WTC11 (cell line): ENCODE measurements around the gene STUM. TPM values are rescaled to one million over a fixed set of nuclear protein-coding genes. Genes with fewer than 3 reads are reported as not detected.

Experiments
- ATAC-seq: fragments of 200-7000 bp; cut with Tn5 transposase; 2 replicates; pipeline ENCODE4 v1.10.0; 2021; ENCODE audit warnings: mild to moderate bottlenecking, moderate library complexity
- CTCF ChIA-PET: fragments of 300-600 bp; sonication (Branson Sonifier 250); formaldehyde crosslinking; loops from one replicate; lab custom pipeline; 2021; ENCODE audit warnings: antibody characterized with exemption; lab: Charles Lee
- POLR2A ChIA-PET: fragments of 350-600 bp; sonication (Branson Sonifier 250); formaldehyde crosslinking; loops from one replicate; lab custom pipeline; 2021; ENCODE audit warnings: antibody characterized with exemption; lab: Charles Lee
- DNase-seq: peaks from one replicate; pipeline ENCODE4 v3.0.0; 2021; ENCODE audit warnings: low spot score
- H3K27ac Mint-ChIP-seq: 2 replicates; pipeline ENCODE4 v1.8.0; 2021; ENCODE audit warnings: mixed read lengths
- H3K27me3 Mint-ChIP-seq: 2 replicates; pipeline ENCODE4 v1.8.0; 2021; ENCODE audit warnings: low read depth, mild to moderate bottlenecking, moderate library complexity, mixed read lengths
- H3K36me3 Mint-ChIP-seq: 2 replicates; pipeline ENCODE4 v1.8.0; 2021; ENCODE audit warnings: mixed read lengths
- H3K4me1 Mint-ChIP-seq: 2 replicates; pipeline ENCODE4 v1.8.0; 2022; ENCODE audit warnings: mixed read lengths
- H3K4me3 Mint-ChIP-seq: 2 replicates; pipeline ENCODE4 v1.8.0; 2021; ENCODE audit warnings: mild to moderate bottlenecking, moderate library complexity, mixed read lengths
- H3K9me3 Mint-ChIP-seq: 2 replicates; pipeline ENCODE4 v1.8.0; 2021; ENCODE audit warnings: mixed read lengths
- ATF2 ChIP-seq: sonication (generic); formaldehyde crosslinking; IDR thresholded peaks from 2 replicates; pipeline ENCODE4 v1.8.1; 2022; ENCODE audit warnings: low read depth, missing genetic modification reagents, borderline replicate concordance
- CBFB ChIP-seq: sonication (generic); formaldehyde crosslinking; IDR thresholded peaks from 2 replicates; pipeline ENCODE4 v1.8.1; 2022; ENCODE audit warnings: mild to moderate bottlenecking, low read depth, missing genetic modification reagents
- CREB1 ChIP-seq: sonication (generic); formaldehyde crosslinking; IDR thresholded peaks from 2 replicates; pipeline ENCODE4 v1.8.0; 2023; ENCODE audit warnings: mild to moderate bottlenecking, missing genetic modification reagents
- EMX1 ChIP-seq: fragments of 250-450 bp; sonication (Bioruptor Pico); IDR thresholded peaks from 2 replicates; pipeline ENCODE4 v1.8.0; 2021; ENCODE audit warnings: mild to moderate bottlenecking
- IRF2 ChIP-seq: sonication (generic); formaldehyde crosslinking; IDR thresholded peaks from 2 replicates; pipeline ENCODE4 v1.8.0; 2022; ENCODE audit warnings: low read depth, missing genetic modification reagents, borderline replicate concordance
- JUN ChIP-seq: sonication (generic); formaldehyde crosslinking; IDR thresholded peaks from 2 replicates; pipeline ENCODE4 v1.8.0; 2023; ENCODE audit warnings: mild to moderate bottlenecking, missing genetic modification reagents
- NR3C1 ChIP-seq: sonication (generic); formaldehyde crosslinking; conservative IDR thresholded peaks from 2 replicates; pipeline ENCODE4 v1.8.1; 2023; ENCODE audit warnings: low read depth, mild to moderate bottlenecking, missing genetic modification reagents
- PRDM15 ChIP-seq: sonication (generic); formaldehyde crosslinking; IDR thresholded peaks from 2 replicates; pipeline ENCODE4 v1.8.0; 2022; ENCODE audit warnings: missing genetic modification reagents
- SMAD4 ChIP-seq: sonication (generic); formaldehyde crosslinking; IDR thresholded peaks from 2 replicates; pipeline ENCODE4 v1.8.0; 2022; ENCODE audit warnings: mild to moderate bottlenecking, missing genetic modification reagents
- SOX15 ChIP-seq: fragments of 250-450 bp; sonication (Bioruptor Pico); IDR thresholded peaks from 2 replicates; pipeline ENCODE4 v1.9.0; 2021; ENCODE audit warnings: mild to moderate bottlenecking
- ZNF138 ChIP-seq: sonication (generic); formaldehyde crosslinking; conservative IDR thresholded peaks from 2 replicates; pipeline ENCODE4 v1.8.1; 2022; ENCODE audit warnings: mild to moderate bottlenecking, moderate library complexity, missing genetic modification reagents
- ZNF263 ChIP-seq: sonication (generic); formaldehyde crosslinking; IDR thresholded peaks from 2 replicates; pipeline ENCODE4 v1.8.1; 2022; ENCODE audit warnings: low read depth, mild to moderate bottlenecking, moderate library complexity, missing genetic modification reagents
- ZNF425 ChIP-seq: fragments of 250-450 bp; sonication (Bioruptor Pico); conservative IDR thresholded peaks from 2 replicates; pipeline ENCODE4 v1.9.0; 2021; ENCODE audit warnings: mild to moderate bottlenecking
- ZNF532 ChIP-seq: fragments of 250-450 bp; sonication (Bioruptor Pico); IDR thresholded peaks from 2 replicates; pipeline ENCODE4 v1.9.0; 2021; ENCODE audit warnings: mild to moderate bottlenecking, borderline replicate concordance
- ZNF671 ChIP-seq: fragments of 250-450 bp; sonication (Bioruptor Pico); IDR thresholded peaks from 2 replicates; pipeline ENCODE4 v1.8.0; 2021; ENCODE audit warnings: mild to moderate bottlenecking
- total RNA-seq: library from RNA; stranded (reverse); gene quantifications from 3 replicates; pipeline ENCODE4 v1.2.3, GENCODE V29; 2021

Gene STUM
- total RNA-seq, 1 experiment from 2014 or later, result 2.5 TPM

- TF ChIP-seq PRDM15, result no peak
- TF ChIP-seq, all 79 proteins: peak for 0
Measured at GRCh38 chr1:226646870-226647449, 98.4 kb downstream of the STUM start (continued).

GRCh38 chr1:226647719-226648118 is 99.2 kb downstream of the STUM start:
- TF ChIP-seq SMAD4 (CRISPR knock-in tag), result no peak
- no peak for TF ChIP-seq ZNF532 (CRISPR knock-in tag)
- no peak for TF ChIP-seq IRF2 (CRISPR knock-in tag)
- no peak for TF ChIP-seq ZNF138
- TF ChIP-seq ATF2, result no peak
- no peak for TF ChIP-seq NR3C1 (CRISPR knock-in tag)
- no peak for TF ChIP-seq SOX15
- no peak for TF ChIP-seq ZNF263 (CRISPR knock-in tag)
- no peak for TF ChIP-seq EMX1
- no peak for TF ChIP-seq ZNF425 (CRISPR knock-in tag)
- TF ChIP-seq ZNF671 (CRISPR knock-in tag), result no peak
- TF ChIP-seq JUN (CRISPR knock-in tag), result no peak
- TF ChIP-seq CREB1 (CRISPR knock-in tag), result no peak
- TF ChIP-seq CBFB, result no peak
- DNase-seq (no peak), ATAC-seq (no peak)
- POLR2A ChIA-PET, result no interaction called here
- Mint-ChIP-seq H3K4me1 (peaks cover 21% of the 10 kb centered on the region), H3K27ac (no peak overlapping the region), H3K27me3 (no peaks in the 10 kb centered on the region), H3K4me3 (no peak overlapping the region), H3K9me3 (no peaks in the 10 kb centered on the region), H3K36me3 (peaks cover 2% of the 10 kb centered on the region)
- CTCF ChIA-PET, result interaction anchor here (1.0 kb wide), 1 partner anchor 9 kb away, joined by 5 read pairs; no protein-coding TSS in a partner anchor
